ENCODE results near the gene GRM7.

GRCh38 chr3:7562892-7563291 lies 702.0 kb downstream of the GRM7 start:
- TF ChIP-seq CTCF (IDR thresholded peaks at IDR 0.05 in 8 of 11, conservative IDR thresholded peaks at IDR 0.05 in 3 of 11) (no peak), POLR2A (IDR thresholded peaks at IDR 0.05) (no peak), POLR2AphosphoS5 (IDR thresholded peaks at IDR 0.05) (no peak)
